Ramos (cell line): ENCODE measurements around the gene CRTAC1.

Experiments used
- in situ Hi-C: fragments of 300-500 bp; cut with MboI; formaldehyde crosslinking; loops from one replicate; pipeline ENCODE4 v1.14.3; 2022; ENCODE audit warnings: low sequenced_read_pairs; ENCODE audit not compliant: unreplicated experiment

The CRTAC1 gene

DNA sequence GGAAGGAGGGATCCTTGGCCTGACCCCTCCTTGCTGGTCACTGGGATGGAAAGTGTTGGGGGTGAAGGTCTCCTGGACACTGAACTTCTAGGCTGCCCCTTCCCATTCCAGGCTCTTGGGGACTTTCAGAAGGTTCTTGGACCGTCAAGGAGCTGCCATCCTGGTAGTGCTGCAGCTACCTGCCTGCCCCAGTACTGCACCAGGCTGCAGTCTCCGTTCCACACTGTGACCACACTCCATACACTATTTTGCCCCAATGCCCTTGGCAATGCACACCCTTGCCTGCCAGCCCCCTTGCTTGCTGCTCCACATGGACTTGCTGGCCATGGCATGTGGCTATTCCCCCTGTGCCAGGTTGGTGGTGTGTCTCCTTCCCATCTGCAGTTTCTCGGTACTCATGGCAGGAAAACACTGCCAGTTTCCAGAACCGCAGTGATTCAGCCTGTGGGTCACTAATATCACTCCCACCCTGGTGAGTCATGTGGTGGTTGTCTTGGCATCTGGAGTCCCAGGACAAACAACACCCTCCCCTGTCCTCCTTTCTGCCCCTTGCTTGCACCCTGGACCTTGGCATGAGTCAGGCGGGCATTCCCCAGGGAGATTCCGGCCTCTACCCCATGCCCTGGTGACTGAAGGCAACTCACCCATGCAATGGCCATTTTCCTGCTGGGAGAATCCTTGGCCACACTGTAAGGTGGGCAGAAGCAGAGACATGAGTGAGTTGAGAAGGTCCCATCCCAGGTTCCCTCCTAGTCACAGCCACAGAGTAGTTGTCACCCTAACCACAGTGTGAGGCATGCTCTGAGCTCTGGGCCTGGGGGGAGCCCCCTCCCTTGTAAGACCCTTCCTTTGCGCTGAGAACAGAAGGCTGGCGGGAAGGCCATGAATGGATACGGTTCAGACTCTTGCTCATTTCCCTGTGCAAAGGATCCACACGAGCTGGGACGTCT, 148.0 kb downstream of the CRTAC1 start:
- in situ Hi-C loops, result no loop called here

DNA sequence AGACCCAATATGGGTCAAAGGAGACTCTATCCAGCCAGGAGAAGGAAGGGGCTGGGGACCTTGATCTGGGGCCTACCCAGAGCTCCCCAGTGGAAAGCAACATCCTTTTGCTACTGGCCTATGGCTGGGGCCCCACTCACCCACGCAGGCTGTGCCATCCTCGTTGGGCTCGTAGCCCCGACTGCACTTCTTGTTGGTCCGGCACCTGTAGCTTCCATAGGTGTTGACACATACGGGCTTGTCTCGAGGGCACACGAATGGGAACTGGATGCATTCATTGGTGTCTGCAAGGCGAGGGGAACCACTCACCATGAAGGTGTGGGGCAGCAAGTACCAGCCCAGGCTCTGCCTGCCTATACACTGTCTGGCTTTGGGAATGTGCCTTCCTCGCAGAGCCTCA, 150.3 kb downstream of the CRTAC1 start:
- in situ Hi-C loops, result no loop called here

DNA sequence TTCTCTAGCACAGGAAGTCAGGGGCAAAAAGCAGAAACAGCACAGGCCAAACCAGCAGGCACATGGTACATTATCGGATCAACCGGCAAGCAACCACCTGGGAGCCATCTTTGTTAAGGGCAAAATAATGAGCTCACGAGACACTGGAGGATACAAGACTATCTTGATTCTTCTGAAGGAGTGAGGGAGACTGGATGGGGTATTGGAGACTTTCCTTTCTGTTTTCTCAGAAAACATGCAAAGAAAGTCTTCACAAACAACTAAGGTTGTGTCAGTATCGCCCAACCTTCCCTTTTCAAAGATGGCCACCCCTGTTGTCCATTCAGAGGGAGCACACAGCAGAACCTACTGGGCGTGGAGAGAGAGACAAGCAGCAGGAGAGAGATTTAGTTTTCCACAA, 151.2 kb downstream of the CRTAC1 start:
- in situ Hi-C loops, result loop anchor here (10.0 kb wide), 1 partner anchor 184 kb away; no protein-coding TSS in a partner anchor

DNA sequence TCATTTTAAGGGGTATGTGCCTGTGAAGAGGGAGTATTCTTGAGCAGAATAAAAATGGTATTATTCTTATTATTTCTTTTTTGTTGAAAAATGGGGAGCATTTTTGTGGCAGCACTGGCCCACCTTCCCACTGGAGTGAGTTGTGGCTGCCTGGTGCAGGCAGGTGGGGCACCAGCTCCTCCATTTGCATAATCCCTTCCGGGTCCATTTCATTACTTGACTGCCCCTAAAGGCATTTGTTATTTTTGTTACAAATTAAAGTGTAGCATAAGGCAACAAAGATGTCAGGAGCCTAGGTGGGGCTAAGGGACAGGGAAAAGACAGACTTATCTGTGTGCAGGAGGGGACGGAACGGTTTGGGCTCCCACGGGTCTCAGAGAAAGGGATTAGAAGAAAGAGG, 154.0 kb downstream of the CRTAC1 start:
- in situ Hi-C loops, result loop anchor here (10.0 kb wide), 1 partner anchor 182 kb away; no protein-coding TSS in a partner anchor

DNA sequence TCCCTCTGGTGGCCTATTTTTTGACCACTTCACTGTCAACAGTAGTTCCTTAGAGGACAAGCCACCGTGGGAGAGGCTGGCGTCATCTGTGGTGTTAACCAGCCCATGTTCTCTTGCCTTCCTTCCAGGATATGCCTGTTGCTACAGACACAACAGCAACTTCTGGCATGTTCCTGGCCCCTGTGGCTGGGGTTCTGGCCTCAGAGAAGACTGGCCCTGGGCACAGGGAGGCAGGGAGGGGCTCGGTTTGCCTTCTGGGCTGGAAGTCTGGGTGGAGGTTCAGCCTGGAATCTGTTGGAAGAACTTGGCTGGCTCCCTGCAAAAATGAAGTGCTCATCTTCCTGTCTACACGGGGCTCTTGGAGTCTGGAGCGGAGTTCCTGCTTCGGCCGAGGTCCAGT, 155.0 kb downstream of the CRTAC1 start:
- in situ Hi-C loops, result loop anchor here (10.0 kb wide), 1 partner anchor 181 kb away; no protein-coding TSS in a partner anchor

DNA sequence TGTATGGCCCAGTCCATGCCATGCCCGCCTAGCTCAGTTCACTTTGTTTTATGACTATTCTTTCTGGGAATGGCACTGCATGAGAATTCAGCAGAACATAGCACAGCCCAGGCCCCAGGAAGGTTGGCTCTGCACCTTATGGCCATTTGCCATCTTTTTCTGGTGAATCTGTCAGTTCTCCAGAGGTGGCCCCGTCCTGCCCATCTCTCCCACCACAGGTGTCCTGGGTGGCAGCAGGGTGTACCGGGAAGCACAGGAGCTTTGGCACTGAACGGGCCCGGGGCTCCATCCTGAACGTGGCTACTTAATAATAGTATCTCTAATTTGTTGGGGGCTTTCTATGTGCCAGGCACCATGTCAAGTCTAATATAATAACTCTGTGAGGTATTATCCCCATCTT, 156.1 kb downstream of the CRTAC1 start:
- in situ Hi-C loops, result loop anchor here (10.0 kb wide), 1 partner anchor 180 kb away; no protein-coding TSS in a partner anchor

DNA sequence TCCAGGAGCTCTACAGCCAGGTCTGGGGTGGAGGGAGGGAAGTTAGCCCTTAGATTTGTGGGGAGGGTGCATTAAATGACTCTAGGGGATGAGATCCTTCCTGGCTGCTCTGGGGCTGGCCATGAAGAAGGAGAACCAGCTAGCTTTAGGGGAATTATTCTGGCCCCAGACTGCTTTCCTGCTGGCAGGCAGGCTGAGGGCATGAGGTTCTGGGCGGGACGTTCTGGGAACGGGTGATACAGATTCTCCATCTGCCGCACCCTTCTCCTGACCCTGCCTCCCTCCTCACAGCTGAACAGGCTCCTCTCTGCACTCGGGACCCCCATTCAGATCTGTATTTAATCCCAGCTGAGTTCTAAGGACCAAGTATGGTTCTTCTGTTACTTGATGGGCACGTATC, 156.9 kb downstream of the CRTAC1 start:
- in situ Hi-C loops, result loop anchor here (10.0 kb wide), 1 partner anchor 179 kb away; no protein-coding TSS in a partner anchor

DNA sequence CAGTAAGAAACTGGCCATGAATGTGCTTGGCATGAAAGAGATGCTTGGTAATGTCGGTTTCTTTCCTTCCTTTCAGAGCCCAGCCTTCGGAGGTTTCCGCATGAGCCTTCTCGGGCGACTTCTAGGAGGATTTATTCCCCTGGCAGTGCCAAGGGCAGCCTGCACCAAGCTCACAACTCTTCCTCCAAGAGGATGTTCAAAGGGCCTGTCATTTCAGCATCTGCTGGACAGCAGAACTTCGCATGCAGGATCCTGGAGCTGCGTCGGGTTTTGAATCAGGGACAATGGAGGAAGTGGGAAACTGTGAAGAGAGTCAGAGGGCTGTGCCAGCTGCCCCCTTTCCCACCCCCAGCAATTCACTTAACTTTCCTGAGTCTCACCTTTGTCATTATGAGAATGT, 159.4 kb downstream of the CRTAC1 start:
- in situ Hi-C loops, result loop anchor here (10.0 kb wide), 1 partner anchor 176 kb away; no protein-coding TSS in a partner anchor

DNA sequence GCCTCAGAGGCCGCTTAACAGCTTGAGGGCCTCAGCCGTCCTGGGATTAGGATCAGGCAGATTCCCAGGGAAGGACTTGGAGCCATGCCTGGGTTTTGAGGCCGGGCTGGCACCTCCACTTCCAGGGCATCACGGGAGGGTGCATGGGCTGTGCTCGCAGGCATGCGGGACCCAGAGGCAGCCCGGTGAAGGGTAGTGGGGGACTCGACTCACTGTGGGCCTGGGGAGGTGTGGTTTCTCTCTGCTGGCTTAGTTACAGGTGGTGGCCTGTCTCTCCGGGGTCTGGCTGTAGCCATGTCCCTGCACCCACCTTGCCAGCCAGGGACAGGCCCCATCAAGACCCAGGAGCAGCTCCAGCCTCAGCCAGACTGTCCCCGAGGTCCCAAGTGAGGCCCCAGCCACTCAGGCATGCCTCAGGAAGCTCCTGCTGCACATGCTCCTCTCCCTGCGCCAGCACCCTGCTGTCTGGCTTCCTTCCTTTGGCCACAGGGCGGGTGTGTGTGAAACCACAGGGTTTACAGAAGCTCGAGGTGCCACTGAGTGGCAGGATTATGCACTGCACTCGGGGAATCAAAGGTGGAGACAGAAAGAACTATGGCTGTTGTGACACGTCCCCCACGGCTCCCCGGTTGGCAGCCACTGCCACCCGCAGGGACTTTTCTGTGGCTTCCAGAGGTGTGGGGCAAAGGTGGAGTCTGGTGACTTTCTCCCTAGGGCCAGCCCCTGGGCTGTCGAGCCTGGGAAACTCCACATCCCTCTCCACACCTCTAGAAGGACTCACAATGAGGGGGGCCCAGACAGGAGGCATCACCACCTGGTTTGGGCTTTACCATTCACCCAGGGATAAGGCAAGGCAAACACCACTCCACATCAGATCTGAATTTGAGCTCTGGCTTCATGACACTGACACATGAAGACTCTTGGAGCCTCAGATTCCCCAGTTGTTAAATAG, 161.1 kb downstream of the CRTAC1 start:
- in situ Hi-C loops, result loop anchor here (10.0 kb wide), 2 partner anchors 105 to 175 kb away; no protein-coding TSS in a partner anchor

DNA sequence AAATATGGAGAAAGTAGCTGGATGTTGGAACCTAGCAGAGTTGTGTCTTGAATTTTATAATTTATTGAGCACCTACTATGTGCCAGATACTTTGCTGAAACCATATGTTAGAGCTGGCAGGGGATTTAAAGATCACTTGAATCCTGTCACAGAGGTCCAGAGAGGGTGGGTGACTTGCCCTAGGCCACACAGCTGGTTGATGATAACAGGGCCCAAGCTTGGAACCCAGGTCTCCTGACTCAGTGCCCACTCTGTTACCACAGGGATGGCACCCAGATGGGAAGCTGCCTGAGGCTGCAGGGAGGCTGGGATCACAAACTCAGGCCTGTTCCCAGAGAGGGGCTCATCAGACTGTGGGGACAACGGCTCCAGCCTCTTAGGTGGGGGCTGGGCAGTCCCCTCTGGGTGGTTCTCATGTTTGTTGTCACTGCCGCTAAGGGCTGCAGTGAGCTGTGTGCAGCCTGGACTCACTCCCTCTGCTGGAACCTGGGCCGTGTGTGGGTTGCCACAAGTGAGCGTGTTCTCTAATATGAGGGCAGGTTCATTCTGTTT, 162.2 kb downstream of the CRTAC1 start:
- in situ Hi-C loops, result loop anchor here (10.0 kb wide), 1 partner anchor 103 kb away; no protein-coding TSS in a partner anchor

DNA sequence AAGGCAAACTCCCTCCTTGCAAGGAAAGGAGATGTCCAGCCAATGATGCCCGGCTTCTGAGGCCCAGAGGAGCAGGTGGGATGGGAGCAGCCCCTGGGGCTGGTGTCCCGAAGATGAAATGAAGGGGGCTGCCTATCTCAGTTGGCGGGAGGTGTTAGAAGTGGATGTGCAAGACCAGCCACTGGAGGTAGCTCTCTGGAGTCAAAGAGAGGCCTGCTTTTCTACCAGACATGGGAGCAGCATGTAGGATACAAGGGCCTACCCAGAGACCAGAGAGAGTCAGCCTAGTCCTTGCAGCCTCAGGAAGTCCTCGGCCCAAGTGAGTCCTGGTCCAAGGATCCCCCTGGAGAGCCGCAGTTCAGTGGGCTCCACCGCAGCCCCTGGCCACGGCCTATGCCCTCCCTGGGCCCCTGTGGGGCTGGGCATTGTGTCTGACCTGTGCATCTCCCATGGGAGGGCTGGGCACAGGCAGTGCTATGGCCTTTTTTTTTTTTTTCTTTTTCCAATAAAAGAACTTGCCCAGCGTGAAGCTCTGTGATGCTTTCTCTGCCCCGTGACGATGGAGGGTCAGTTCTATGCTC, 163.1 kb downstream of the CRTAC1 start:
- in situ Hi-C loops, result loop anchor here (10.0 kb wide), 1 partner anchor 103 kb away; no protein-coding TSS in a partner anchor

DNA sequence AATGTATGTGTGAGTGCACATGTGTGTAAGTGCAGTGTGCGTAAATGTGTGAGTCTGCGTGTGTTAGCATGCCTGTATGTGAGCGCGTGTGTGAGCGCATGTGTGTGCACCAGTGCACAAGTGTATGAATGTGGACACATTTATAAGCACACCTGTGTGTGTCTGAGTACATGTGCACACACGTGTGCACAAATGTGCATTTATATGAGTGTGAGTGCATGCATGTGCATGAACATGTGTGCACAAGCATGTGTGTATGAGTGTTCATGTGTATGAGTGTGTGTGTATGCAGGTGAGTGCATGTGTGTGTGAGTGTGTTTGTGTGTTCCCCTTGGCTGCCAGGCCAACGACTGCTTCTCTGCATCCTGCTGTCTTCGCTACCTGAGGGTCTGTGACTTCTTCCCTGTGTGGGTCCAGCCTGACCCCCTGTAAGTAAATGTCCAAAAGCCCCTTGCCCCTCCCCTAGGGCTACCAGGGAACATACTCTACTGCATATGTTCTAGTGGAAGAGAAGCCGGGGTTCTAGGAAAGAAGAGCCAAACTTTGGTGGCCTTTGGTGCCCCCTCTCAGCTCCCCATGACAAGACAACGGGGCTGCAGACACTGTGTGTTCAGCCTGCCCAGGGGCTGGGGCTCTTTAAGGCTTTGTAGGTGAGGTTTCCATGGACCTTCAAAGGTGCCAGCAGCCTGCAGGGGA, 163.7 kb downstream of the CRTAC1 start:
- in situ Hi-C loops, result loop anchor here (10.0 kb wide), 1 partner anchor 102 kb away; no protein-coding TSS in a partner anchor

DNA sequence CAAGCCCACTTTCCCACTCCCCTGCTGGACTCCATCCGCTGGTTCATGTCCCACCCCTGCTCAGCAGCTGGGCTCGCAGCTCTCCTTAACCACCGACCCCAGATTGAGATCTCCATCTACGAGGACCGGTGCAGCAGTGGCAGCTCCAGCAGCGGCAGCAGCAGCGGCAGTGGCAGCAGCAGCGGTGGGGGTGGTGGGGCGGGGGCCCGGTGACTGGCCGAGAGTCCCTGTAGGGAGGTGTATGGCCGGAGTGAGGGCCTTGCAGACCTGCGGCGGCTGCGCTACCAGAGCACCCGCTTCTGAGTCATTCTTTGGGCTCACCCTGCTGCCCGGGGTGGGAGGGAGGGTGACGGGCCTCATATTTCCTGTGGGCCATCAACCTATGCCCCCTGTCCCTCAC, 164.9 kb downstream of the CRTAC1 start:
- in situ Hi-C loops, result loop anchor here (10.0 kb wide), 1 partner anchor 101 kb away; no protein-coding TSS in a partner anchor

DNA sequence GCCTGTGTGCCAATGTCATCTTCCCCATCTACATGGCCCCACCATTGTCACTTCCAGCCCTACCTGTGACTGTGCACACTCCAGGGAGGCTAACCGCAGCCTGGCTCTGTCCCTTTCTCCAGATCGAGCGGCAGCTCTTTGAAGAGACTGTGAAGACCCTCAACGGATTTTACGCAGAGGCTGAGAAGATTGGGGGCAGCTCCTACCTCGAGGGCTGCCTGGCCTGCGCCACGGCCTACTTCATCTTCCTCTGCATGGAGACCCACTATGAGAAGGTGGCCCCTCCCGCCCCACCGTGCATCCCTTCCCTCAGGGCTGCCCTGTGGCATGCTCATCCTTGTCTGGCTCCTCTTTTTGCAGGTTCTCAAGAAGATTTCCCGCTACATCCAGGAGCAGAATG, 166.6 kb downstream of the CRTAC1 start:
- in situ Hi-C loops, result loop anchor here (10.0 kb wide), 1 partner anchor 99 kb away; no protein-coding TSS in a partner anchor

DNA sequence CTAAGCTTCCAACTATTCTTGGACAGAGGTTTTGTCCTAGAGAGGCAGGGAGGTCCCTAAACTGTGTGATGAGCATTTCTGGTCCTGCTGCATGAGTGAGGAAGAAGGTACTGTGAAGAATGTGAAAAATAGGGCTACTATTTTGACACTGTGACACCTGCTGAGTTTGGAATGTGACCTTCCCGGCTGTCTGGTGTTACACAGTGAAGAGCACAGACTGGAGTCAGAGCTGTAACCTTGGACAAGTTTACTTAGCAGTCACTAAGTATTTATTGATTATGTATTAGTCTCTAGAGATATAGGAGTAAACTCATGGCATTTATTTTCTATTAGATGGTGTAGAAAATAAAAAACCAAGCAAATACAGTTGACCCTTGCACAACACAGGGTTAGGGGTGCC, 168.5 kb downstream of the CRTAC1 start:
- in situ Hi-C loops, result loop anchor here (10.0 kb wide), 1 partner anchor 97 kb away; no protein-coding TSS in a partner anchor

DNA sequence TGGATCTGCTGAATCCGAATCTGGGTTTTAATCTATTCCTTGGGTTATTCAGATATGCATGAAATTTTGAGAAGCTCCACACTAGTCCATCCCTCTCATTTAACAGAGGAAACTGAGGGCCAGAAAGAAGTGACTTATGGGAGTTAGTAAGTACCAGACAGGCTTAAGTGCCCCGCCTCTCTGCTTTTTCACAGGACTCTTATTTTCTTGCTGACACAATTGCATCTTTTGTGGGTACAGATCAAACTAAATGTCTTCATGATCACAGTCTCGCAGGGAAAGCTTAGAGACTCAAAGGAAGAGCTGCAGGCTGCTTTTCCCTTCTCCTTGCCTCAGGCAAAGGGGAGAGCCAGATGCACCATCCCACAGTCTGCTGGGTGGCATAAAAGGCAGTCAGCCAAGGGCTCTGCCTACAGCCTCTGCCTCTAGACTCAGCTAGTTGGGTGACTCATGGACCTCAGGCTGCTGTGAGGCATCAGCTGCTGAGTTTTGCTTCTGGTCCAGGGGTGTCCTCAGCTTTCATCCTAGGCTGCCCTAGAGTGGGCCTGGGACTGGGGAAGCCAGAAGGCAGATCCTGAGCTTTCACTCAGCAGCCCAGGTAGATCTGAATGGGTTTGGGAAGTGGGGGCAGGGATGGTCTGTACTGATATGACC, 169.2 kb downstream of the CRTAC1 start:
- in situ Hi-C loops, result loop anchor here (10.0 kb wide), 1 partner anchor 96 kb away; no protein-coding TSS in a partner anchor

DNA sequence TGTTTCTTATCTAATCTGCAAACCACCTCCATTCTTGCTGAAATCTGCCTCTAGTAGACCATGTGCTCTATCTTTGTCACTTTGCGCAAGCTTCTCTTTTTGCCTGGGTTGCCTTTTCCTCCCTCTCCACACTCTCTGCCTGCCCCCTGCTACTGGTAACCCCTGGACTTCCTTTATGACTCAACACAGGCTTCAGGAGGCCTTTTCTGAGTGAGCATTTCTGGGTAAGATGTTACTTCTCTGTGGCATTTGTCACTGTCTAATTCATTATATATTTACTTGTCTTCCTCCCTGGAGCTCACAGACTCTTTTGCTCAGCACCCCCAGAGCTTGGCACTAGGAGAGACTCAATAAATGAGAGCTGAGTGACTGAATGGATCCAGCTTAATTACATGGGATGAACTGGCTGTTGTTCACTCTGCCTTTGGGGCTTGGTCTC, 172.4 kb downstream of the CRTAC1 start:
- in situ Hi-C loops, result no loop called here

DNA sequence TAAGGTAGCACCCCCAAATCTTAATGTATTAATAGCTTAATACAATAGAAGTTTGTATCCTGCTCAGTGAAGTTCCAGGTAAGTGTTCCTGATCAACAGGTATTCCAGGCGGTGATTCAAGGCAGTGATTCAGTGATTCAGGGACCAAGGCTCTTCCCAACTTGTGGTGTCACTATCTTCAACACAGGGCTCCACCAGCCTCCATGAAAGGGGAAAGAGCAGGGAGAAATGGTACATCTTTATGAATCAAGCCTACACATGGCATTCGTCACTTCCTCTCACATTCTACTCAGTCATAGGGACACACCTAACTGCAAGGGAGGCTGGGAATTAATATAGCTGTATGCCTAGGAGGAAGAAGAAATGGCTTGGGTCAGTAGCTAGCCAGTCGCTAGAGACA, 175.7 kb downstream of the CRTAC1 start:
- in situ Hi-C loops, result no loop called here
